Measurements from ENCODE around the gene WDR20. TPM values are rescaled to one million over a fixed set of nuclear protein-coding genes. Genes with fewer than 3 reads are reported as not detected.
A peak's percentile ranks its signal among the peaks of the same experiment; 100 is the strongest.

Gene WDR20
- total RNA-seq, 1 donor from 2014 or later: 28.5 TPM

DNA sequence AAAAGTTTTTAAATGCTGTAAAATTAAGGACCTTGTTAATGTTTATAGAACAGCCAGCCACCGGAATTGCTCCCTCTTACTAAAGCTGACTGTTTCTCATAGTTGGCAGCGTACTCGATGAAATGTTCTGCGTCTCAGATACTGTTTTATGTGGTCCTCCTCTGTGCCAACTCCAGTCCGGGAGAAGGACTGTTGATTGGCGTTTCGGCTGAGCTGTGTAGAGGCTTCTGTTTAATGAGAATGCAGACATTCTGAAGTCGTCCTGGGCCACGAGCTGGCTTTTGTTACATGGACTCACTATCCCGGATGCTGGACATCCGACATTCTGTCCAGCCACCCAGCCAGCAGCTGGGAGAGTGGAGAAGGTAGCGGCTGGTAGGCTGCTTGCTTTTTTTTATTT is 75.4 kb downstream of the WDR20 start:
- Mint-ChIP-seq H3K27me3 (ENCODE audit: unreplicated experiment) (peaks cover 2% of the 10 kb centered on the region), H3K9me3 (ENCODE audit: unreplicated experiment) (no peaks in the 10 kb centered on the region), H3K36me3 (ENCODE audit: low read depth, unreplicated experiment) (peaks cover 2% of the 10 kb centered on the region), H3K27ac (ENCODE audit: unreplicated experiment) (no peak overlapping the region), H3K4me1 (ENCODE audit: unreplicated experiment) (no peaks in the 10 kb centered on the region), H3K4me3 (ENCODE audit: unreplicated experiment) (no peak overlapping the region)
- DNase-seq (ENCODE audit: low spot score): no peak
- TF ChIP-seq, protein P1, sequence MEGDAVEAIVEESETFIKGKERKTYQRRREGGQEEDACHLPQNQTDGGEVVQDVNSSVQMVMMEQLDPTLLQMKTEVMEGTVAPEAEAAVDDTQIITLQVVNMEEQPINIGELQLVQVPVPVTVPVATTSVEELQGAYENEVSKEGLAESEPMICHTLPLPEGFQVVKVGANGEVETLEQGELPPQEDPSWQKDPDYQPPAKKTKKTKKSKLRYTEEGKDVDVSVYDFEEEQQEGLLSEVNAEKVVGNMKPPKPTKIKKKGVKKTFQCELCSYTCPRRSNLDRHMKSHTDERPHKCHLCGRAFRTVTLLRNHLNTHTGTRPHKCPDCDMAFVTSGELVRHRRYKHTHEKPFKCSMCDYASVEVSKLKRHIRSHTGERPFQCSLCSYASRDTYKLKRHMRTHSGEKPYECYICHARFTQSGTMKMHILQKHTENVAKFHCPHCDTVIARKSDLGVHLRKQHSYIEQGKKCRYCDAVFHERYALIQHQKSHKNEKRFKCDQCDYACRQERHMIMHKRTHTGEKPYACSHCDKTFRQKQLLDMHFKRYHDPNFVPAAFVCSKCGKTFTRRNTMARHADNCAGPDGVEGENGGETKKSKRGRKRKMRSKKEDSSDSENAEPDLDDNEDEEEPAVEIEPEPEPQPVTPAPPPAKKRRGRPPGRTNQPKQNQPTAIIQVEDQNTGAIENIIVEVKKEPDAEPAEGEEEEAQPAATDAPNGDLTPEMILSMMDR (IDR thresholded peaks at IDR 0.05; ENCODE audit: unreplicated experiment): no peak

DNA sequence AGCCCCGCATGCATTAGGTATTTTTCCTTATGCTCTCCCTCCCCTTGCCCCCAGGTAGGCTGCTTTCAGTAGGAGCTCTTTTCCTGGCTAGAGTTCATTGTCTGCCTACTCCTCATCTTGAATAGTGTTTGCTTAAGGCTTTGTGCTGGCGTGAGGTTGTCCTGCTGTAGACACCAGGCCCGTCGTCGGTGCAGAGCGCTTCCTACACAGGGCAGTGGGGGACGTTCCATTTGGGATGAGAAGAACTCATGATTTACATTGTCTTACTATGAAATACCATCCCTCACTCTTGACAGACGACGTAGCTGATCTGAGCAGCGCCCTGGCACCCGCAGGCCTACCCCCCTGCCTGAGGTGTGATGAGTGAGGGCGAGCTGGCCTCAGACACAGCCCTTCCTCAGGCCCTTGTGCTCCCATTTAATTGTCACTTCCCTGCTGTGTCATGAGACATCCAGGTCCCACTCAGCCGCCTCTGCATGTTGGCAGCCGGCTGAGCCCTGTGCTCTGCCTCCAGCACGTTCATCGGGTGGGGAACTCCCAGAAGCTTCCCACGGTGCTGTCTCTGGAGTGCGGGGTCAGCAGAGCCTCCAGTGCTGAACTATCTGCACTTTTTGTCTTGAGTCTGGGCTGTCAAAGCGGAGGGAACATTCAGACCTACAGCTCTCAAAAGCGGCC is 76.0 kb downstream of the WDR20 start:
- Mint-ChIP-seq H3K4me1 (ENCODE audit: unreplicated experiment) (no peaks in the 10 kb centered on the region), H3K36me3 (ENCODE audit: low read depth, unreplicated experiment) (no peaks in the 10 kb centered on the region), H3K27me3 (ENCODE audit: unreplicated experiment) (peaks cover 2% of the 10 kb centered on the region), H3K4me3 (ENCODE audit: unreplicated experiment) (no peak overlapping the region), H3K27ac (ENCODE audit: unreplicated experiment) (no peak overlapping the region), H3K9me3 (ENCODE audit: unreplicated experiment) (no peaks in the 10 kb centered on the region)
- no peak for DNase-seq (ENCODE audit: low spot score)
- TF ChIP-seq, protein P1 (IDR thresholded peaks at IDR 0.05; ENCODE audit: unreplicated experiment): no peak

DNA sequence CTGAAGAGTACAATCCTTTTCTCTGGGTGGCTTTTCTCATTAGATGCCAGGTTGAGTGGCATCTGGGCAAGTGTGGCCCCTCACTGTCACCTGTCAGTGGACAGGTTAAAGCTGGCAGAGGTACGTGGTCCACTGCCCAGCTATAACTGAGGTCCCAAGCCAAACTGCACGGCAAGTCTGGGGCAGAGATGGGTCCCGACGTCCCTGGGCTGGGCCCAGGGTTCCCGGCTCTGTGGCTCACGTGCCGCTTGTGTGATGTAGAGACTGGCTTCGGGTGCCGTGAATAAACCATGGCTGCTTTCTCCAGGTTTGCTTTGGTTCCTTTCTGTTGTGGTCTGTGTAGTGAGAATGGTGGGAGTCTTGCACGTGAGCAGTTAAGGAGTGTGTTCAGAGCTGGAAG is 77.7 kb downstream of the WDR20 start:
- H3K36me3 Mint-ChIP-seq (ENCODE audit: low read depth, unreplicated experiment): no peaks in the 10 kb centered on the region

DNA sequence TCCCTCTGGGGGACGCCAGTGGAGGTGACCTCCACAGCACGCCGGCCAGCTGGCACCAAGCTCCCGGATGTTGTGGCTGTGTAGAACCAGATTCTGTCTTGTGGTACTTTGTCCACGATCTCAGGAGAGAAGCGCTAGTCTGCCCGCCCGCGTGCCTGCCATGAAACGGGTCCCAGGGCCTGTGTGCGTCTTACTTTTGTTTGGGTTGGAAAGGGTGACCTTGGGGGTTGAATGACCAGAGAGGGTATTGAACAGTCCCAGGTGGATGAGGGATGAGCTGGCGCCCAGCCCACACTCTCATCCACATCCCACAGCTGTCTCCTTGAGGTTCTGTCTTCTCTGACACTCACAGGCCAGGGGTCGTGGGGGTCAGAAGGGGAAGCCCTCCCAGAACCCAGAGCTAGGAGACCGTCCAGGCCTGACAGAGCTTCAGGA is 78.3 kb downstream of the WDR20 start:
- DNase-seq (ENCODE audit: low spot score): no peak
- H3K36me3 Mint-ChIP-seq (ENCODE audit: low read depth, unreplicated experiment): no peaks in the 10 kb centered on the region
- H3K4me1 Mint-ChIP-seq (ENCODE audit: unreplicated experiment): peaks cover 6% of the 10 kb centered on the region
- H3K27ac Mint-ChIP-seq (ENCODE audit: unreplicated experiment): no peak overlapping the region
- H3K9me3 Mint-ChIP-seq (ENCODE audit: unreplicated experiment): no peaks in the 10 kb centered on the region
- H3K27me3 Mint-ChIP-seq (ENCODE audit: unreplicated experiment): no peaks in the 10 kb centered on the region
- TF ChIP-seq, protein P1 (IDR thresholded peaks at IDR 0.05; ENCODE audit: unreplicated experiment): no peak
- no peak overlapping the region for H3K4me3 Mint-ChIP-seq (ENCODE audit: unreplicated experiment)

More for the DNA sequence above, 77.7 kb downstream of the WDR20 start:
- Mint-ChIP-seq H3K4me3 (ENCODE audit: unreplicated experiment) (no peak overlapping the region), H3K9me3 (ENCODE audit: unreplicated experiment) (no peaks in the 10 kb centered on the region), H3K4me1 (ENCODE audit: unreplicated experiment) (peaks cover 6% of the 10 kb centered on the region), H3K27ac (ENCODE audit: unreplicated experiment) (peak overlapping the region; percentile 49), H3K27me3 (ENCODE audit: unreplicated experiment) (no peaks in the 10 kb centered on the region)
- DNase-seq (ENCODE audit: low spot score): no peak
- TF ChIP-seq, protein P1 (IDR thresholded peaks at IDR 0.05; ENCODE audit: unreplicated experiment): no peak

DNA sequence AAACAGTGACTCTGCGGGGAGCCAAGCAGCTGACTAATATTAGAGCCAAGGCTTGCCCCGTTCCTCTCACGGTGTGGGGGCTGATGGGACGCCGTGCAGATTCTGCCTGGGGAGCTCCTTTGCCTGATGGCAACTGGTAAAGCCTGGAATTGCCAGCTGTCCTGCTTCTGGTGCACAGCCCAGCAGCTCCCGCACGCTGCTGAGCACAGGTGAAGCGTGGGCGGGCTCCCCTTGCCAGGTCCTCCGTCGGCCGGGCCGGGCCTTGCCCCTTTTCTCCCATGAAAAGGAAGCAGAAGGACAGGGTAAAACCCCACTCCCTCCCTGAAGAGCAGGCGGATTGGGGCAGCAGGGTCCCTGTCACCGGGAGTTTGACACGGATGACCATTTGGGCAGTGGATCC is 79.0 kb downstream of the WDR20 start:
- Mint-ChIP-seq H3K4me1 (ENCODE audit: unreplicated experiment) (peaks cover 6% of the 10 kb centered on the region), H3K36me3 (ENCODE audit: low read depth, unreplicated experiment) (no peaks in the 10 kb centered on the region), H3K27ac (ENCODE audit: unreplicated experiment) (no peak overlapping the region), H3K9me3 (ENCODE audit: unreplicated experiment) (no peaks in the 10 kb centered on the region), H3K4me3 (ENCODE audit: unreplicated experiment) (no peak overlapping the region), H3K27me3 (ENCODE audit: unreplicated experiment) (peaks cover under 1% of the 10 kb centered on the region)
- TF ChIP-seq, protein P1 (IDR thresholded peaks at IDR 0.05; ENCODE audit: unreplicated experiment): no peak
- no peak for DNase-seq (ENCODE audit: low spot score)

Measured in endothelial cell (in vitro differentiated cells).